GM15510 (cell line): ENCODE results near the gene SLC30A10.

Experiments used
- POLR2A ChIP-seq: IDR thresholded peaks from 3 replicates; pipeline ENCODE4 v1.6.1; 2011; ENCODE audit warnings: borderline replicate concordance; ENCODE audit not compliant: insufficient read length; ENCODE audit errors: extremely low read depth

Gene SLC30A10

DNA sequence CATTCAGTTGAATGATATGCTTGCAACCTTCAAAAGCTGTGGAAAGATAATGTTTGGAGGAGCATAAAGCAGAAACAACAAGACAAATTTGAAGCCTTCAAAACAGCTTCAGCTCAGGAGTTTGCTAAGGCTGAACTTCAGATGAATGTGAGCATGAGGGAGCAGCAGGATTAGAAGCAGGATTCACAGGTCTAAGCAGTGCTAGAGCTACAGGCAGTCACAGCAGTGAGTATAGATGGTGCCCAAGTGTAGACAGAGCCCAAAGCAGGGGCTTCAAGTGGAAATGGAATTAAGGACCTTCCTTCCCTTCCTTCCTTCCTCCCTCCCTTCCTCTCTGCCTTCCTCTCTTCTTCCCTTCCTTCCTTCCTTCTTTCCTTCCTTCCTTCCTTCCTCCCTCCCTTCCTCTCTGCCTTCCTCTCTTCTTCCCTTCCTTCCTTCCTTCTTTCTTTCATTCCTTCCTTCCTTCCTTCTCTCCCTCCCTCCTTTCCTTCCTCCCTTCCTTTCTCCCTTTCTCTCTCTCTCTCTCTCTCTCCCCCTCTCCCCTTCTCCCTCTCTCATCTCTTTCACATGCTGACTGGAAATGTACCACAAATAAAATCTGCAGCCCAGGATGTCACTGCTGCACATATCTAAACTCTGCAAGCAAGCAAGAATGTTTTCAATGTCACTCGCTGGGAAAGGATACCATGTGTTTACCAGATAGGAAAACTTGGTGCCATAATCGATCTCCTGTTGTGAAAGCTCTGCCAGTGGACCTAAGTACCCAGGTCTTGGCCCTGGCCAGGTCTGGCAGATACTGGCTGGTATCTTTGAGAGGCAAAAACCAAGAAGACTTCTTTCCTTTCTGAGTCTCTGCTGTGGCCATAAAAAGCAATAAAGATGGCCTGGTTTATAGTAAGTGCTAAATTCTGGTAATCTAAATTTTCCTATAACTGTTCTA, 13.1 kb upstream of the SLC30A10 start:
- TF ChIP-seq POLR2A, result no peak

DNA sequence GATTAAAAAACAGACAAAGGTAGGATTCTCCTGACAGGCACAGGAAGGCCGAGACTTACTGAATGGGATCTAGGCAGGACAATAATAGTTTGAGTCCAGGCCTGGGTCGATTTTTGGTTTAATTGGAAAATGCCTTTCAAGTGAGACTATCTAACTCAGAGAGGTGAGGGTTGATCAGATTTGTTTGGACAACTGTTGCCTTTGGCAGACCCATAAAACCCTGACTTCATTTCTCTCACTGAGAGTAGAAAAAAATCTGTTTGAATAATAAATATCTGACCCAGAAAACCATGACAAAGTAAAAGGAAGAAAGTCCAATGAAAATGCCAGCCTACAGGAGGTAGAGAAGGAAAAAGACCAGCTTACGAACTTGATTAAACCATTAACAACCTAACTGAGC, 12.3 kb upstream of the SLC30A10 start:
- no peak for TF ChIP-seq POLR2A

DNA sequence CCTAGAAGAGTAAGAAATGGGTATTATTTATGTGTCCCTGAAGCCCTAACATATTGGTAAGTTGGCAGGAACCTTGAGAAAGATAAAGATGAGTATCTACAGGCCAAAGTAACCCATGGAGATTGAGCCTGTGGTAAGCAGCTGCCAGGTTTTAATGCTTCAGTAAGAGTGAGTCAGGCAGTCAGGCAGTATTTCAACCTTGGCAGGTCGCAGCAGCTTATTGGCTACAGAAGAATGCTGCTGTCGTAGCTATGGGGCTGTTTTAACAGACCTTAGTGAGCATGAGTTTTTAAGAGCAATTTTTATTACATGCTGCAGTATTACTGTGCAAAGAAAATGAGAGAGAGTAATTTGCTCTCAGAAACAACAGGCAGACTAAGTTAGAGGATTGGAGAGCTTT, 10.3 kb upstream of the SLC30A10 start:
- TF ChIP-seq POLR2A, result no peak

DNA sequence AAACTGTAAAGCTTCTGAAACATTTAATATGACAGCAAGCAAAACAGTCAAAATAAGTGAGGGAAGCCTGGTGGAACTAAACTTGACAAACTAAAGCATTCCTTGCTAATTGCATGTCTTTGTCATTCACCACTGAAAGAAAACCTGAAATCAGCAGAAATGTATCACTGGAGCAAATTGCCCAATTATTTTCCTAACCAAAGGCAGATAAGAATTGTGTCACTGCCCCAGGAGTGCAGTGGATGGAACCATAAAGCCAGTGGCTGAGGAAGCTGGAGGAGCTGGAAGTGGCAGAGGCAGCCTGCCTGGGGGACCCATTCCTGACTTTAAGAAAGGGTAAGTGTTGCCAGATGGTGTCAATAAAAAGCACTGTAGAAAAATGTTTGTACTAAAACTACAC, 2.7 kb upstream of the SLC30A10 start:
- TF ChIP-seq POLR2A, result no peak

DNA sequence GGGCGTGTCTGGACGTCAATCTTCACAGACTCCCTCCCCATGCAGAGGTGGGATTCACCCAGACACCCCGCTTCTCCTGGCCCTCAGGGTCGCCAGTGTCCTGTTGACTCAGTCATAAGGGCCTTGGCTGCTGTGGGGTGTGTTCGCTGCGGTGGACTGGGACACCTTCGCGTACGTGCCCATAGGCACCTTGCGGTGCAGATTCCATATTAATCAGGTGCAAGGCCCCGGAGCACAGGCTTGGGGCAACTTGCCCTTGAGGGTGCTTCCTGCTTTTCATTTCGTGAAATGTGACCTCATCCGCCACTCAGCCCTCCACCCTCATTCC, 398 bp upstream of the SLC30A10 start:
- no peak for TF ChIP-seq POLR2A

DNA sequence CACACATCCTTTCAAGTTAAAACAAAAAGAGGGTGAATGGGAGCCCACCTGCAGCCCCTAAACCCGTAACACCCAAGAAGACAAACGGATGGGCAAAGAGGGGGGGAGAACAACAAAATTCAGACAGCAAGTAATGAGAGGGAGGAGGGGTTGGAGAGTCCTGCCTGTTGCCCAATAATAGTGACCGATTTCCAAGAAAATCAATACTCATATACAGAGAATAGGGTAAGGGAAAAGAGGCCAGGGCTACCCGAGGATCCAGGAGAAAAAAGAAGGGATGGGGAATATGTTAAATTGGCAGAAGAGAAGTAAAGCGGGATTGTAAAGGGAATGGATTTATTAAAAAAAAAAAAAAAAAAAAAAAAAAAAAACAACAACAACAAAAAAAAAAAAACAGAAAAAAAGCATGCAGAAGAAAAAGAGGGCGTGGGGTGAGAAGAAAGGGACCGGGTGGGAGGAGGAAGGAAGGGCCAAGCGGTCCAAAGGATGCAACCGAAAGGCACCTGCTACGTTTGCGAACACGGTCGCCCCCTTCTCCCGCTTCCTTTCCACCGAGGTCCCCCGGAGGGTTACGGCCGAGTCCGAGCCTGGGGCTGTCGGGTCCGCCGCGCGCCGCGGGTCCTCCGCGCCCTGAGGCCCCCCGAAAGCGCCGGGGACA, 930 bp downstream of the SLC30A10 start:
- no peak for TF ChIP-seq POLR2A

DNA sequence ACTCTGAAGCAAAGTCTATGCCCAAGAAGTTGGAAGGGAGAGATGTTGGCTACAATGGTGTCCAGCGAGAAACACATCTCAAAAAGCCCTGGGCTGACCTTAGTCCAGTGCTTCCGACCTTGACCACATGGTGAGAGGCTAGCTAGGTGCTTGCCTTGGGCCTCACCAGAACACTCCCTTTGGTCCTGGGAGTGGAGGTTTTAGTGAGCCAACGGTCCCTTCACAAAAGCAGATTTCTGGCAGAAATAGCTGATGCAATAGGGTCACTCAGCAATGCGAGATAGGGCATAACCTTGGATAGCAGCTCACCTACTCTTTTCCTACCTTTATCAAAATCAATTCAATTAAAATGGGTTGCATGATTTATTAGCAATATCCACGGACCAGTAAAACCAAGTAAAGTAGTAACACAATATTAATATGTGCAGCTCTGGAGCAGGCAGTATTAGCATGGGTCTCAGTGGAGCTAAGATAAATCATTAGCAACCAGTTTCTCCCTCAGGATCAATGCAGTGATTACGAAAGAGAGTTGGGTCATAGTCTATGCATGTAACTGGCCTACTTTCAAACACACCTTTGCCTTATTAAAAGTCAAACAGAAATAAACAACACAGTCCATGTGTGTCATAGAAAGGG, 1.9 kb downstream of the SLC30A10 start:
- no peak for TF ChIP-seq POLR2A

DNA sequence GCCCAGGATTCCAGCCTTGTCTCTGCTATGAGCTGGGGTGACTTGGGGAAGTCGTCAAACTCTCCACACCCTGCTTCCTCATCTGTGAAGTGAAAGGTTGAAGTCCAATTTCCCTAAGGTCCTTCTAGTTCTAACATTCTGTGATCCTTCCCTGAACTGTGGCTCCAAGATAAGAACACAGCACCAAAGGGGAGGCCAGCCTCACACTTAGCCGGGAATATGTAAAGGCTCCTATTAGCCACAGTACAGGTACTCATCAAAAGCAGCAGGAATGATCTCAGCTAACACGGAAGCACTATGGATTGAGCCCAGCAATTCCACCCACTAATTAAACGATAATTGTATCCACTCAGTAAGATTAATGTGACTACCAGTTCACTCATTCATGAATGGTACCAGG, 4.0 kb downstream of the SLC30A10 start:
- no peak for TF ChIP-seq POLR2A

DNA sequence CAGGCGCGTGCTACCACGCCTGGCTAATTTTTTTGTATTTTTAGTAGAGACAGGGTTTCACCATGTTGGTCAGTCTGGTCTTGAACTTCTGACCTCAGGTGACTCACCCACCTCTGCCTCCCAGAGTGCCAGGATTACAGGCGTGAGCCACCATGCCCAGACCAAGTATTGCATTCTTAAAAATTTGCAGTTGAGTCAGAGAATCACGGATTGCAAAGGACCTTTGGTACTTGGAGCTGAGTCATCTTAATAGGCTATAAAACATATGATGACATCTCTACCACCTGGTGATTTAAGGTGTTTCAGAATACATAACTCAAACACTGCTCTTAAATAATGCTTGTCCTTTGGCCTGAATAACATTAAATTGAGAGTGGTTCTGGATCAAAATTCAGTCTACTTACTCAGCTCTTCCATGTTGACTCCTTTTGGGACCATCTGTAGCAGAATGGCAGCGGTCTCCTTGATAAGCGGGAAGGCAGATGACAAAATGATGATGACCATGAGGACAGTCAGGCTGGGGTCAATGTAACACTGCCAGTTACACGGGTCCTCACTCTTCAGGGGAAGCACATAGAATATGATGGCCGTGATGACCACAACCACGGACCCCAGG, 10.4 kb downstream of the SLC30A10 start:
- TF ChIP-seq POLR2A, result no peak

DNA sequence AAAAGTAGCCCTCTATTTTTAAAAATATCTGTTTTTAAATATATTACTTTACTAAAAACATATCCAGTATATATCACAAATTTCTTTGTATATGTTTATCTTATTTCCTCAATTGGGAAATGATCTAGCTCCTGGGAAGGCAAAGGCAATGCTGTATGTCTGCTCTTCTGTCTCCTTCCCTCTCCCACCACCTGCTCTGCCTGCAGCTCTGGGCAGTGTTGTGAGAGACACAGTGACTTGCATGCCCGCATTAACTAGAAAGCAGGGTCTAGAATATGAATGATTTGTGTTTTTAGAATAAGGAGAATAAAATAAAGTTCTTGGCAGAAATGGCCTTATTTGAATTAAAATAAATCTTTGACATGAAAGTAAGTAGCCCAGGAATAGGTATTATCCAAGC, 11.1 kb downstream of the SLC30A10 start:
- no peak for TF ChIP-seq POLR2A

DNA sequence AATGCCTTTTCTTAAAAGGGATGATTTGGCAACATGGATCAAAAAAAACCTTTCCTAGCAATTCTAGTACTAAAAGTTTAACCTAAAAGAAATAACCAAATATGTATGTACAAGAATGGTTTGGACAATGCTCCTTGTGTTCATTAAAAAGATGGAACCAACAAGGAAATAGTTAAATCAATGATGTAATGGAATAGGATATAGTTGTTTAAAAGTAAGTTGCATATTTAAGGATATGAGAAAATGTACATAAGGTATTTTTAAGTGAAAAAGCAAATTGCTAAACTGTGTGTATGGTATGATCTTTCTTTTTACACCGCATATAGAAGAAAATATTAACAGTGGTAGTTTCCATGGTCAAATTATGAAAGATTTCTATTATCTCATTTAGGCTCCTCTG, 12.1 kb downstream of the SLC30A10 start:
- TF ChIP-seq POLR2A, result no peak

DNA sequence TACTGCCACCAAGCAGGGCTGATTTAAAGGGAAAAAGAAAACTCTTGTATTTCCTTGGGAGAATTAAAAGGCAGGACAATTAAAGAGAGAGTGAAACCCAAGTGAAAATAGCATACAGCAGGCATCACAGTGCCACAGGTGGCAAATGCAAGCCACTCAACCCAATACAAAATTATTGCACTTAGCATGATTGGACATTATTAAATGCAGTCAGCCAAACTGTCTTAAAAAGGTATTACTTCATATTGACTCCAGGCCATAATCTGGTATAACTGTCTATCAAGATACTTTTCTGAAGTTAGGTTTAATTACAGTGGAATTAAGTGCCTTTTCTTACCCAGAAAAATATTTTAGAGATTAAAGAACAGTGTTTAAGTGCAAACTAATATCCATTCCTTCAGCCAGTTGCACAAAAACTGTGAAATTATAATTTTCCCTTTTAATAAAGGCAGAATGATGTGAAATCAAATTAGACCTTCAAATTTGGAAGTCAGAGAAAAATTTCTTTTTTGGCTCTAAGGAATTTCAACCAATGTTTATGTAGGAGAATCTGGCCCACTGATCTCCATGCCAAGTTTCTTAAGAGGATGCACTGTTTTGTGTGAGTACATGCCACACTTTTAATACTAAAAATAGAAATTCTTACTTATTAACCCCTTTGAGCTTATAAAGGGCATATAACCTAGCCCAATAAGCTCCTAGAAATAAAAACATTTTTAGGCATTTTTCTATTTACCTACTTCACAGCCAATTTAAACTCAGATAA, 15.2 kb downstream of the SLC30A10 start:
- no peak for TF ChIP-seq POLR2A

DNA sequence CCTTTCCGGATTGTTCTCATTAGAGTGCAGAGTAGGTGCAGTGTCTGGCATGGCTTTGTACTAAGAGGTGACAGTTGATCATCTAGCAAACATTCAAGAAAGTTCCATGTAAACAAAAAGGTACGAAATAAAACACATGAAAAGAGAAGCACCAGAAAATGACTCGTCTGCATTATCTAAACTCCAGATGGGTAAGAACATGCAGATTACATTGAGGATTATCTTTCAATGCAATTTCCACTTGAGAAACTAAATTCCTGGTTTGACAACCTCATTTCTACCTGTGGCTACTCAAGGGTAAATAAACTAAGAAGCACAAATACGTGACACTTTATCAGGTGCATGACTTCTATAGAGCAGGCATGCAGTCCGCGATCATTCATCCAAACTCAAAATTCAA, 17.6 kb downstream of the SLC30A10 start:
- no peak for TF ChIP-seq POLR2A

DNA sequence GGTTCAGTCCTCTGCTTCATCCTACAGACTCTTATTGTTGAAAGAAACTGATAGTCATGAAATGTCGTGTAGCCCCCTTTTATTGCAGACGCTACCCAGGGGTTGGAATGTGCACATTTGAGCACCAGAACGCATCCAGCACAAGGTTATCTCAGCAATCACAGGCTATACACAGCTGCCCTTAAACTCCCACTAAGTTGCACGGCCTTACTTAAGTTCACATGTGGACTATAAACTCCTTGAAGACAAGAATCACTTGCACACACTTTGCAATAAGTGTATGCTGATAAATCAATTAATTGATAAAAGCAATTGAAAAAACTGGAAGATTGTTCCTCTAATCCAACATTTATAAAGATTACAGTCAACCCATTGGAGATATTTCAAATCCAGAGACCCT, 18.9 kb downstream of the SLC30A10 start:
- no peak for TF ChIP-seq POLR2A

DNA sequence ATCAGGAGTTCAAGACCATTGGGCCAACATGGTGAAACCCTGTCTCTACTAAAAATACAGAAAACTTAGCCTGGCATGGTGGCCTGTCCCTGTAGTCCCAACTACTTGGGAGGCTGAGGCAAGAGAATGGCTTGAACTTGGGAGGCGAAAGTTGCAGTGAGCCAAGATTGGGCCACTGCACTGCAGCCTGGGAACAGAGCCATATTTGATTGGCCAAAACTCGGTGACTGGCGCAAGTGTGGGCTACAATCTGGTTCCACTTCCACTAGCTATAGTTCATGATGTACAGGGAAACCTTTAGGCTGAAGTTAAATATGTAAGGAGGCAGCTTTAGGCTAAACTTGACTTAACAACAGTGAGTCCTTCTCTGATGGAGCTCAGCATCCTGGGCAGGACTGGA, 20.2 kb downstream of the SLC30A10 start:
- no peak for TF ChIP-seq POLR2A

DNA sequence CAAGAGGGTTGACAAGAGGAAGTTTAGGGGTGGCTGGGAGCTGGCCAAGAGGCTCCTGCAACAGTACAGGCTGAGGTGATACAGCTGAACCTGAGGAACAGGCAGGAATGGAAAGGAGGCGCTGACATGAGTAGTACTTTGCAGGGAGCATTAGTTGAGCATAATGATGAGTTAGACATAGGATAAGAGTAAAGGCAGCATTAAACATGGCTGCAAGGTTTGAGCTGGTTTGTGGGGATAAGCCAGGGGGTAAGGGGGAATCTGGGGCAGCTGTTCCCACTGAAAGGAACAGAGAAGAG, 20.6 kb downstream of the SLC30A10 start:
- no peak for TF ChIP-seq POLR2A
